OCI-LY7 (cell line): ENCODE data around the gene COPA. TPM values are rescaled to one million over a fixed set of nuclear protein-coding genes. Genes with fewer than 3 reads are reported as not detected.

Source experiments
- BruUV-seq: library from RNA; stranded (reverse); fragments of 400-500 nt; replicated peaks from 2 replicates; lab custom pipeline; 2021; lab: Mats Ljungman, UMichigan
- CTCF ChIA-PET: fragments of 300-600 bp; sonication (Branson Sonifier 250); formaldehyde crosslinking; loops from one replicate; lab custom pipeline; 2022; ENCODE audit warnings: antibody characterized with exemption; ENCODE audit not compliant: unreplicated experiment; lab: Charles Lee
- POLR2A ChIA-PET: fragments of 300-600 bp; sonication (Branson Sonifier 250); formaldehyde crosslinking; loops from one replicate; lab custom pipeline; 2022; ENCODE audit warnings: antibody characterized with exemption; lab: Charles Lee
- DNase-seq: peaks from one replicate; pipeline ENCODE4 v3.0.0-alpha.2; 2015; ENCODE audit warnings: low spot score
- H2AFZ ChIP-seq: fragments of 200-600 bp; sonication (generic), shearing (Covaris generic); 2 replicates; pipeline ENCODE4 v1.6.1; 2014; ENCODE audit warnings: mild to moderate bottlenecking, antibody characterized with exemption, low read length, moderate library complexity
- H3K27ac ChIP-seq: fragments of 200-600 bp; sonication (generic); 2 replicates; pipeline ENCODE4 v1.5.1; 2014; ENCODE audit warnings: mixed run types, low read depth, mild to moderate bottlenecking, moderate library complexity, low read length, inconsistent platforms; ENCODE audit not compliant: poor library complexity, severe bottlenecking
- H3K36me3 ChIP-seq: fragments of 200-600 bp; sonication (generic); 2 replicates; pipeline ENCODE4 v1.6.1; 2014; ENCODE audit warnings: mild to moderate bottlenecking, antibody characterized with exemption, low read length, moderate library complexity, mixed read lengths; ENCODE audit not compliant: insufficient read depth
- H3K4me1 ChIP-seq: fragments of 200-600 bp; sonication (generic); 2 replicates; pipeline ENCODE4 v1.5.1; 2014; ENCODE audit warnings: mild to moderate bottlenecking, low read length; ENCODE audit not compliant: insufficient read depth, poor library complexity, severe bottlenecking
- H3K4me2 ChIP-seq: fragments of 200-600 bp; sonication (generic); 2 replicates; pipeline ENCODE4 v1.6.1; 2014; ENCODE audit warnings: mild to moderate bottlenecking, low read length
- H3K4me3 ChIP-seq: fragments of 200-600 bp; sonication (generic); 2 replicates; pipeline ENCODE4 v1.5.1; 2014; ENCODE audit warnings: mild to moderate bottlenecking, low read depth, low read length; ENCODE audit not compliant: poor library complexity, severe bottlenecking
- H3K79me2 ChIP-seq: fragments of 200-600 bp; sonication (generic); 2 replicates; pipeline ENCODE4 v1.6.1; 2016; ENCODE audit warnings: low read depth, mild to moderate bottlenecking, low read length, moderate library complexity, mixed read lengths; ENCODE audit not compliant: insufficient read depth
- H3K9me2 ChIP-seq: fragments of 200-600 bp; sonication (generic); 2 replicates; pipeline ENCODE4 v1.6.1; 2016; ENCODE audit warnings: mild to moderate bottlenecking, low read length, mixed read lengths; ENCODE audit not compliant: insufficient read depth
- H3K9me3 ChIP-seq: fragments of 200-600 bp; sonication (generic); 2 replicates; pipeline ENCODE4 v1.6.1; 2014; ENCODE audit warnings: mild to moderate bottlenecking, mixed run types, low read length, mixed read lengths
- H4K20me1 ChIP-seq: fragments of 200-600 bp; sonication (generic); 2 replicates; pipeline ENCODE4 v1.6.1; 2014; ENCODE audit warnings: mild to moderate bottlenecking, antibody characterized with exemption, low read length, moderate library complexity, mixed read lengths; ENCODE audit not compliant: insufficient read depth
- EZH2phosphoT487 ChIP-seq: fragments of 200-600 bp; sonication (generic); IDR thresholded peaks from 2 replicates; pipeline ENCODE4 v1.6.1; 2018; ENCODE audit warnings: low read depth, borderline replicate concordance, mild to moderate bottlenecking, mixed run types, antibody characterized with exemption, low read length, moderate library complexity, mixed read lengths
- intact Hi-C: fragments of 100-400 bp; cut with micrococcal nuclease; formaldehyde crosslinking; loops from one replicate; pipeline ENCODE4 v1.10.0; 2022; ENCODE audit not compliant: unreplicated experiment
- total RNA-seq, 2 experiments: library from RNA; depleted of rRNA in 1 of 2; stranded (reverse); fragments of >200 nt in 1 of 2; shearing (Covaris generic) in 1 of 2; gene quantifications; 2 replicates each; pipeline ENCODE4 v1.2.3, GENCODE V29; 2014 to 2022
- TF ChIP-seq, protein P1 (sequence below): fragments of 200-600 bp; sonication (generic); conservative IDR thresholded peaks from 2 replicates; pipeline ENCODE4 v1.5.1; 2014; ENCODE audit warnings: mild to moderate bottlenecking, antibody characterized with exemption, low read length, moderate library complexity, mixed read lengths

COPA gene
- total RNA-seq, 2 experiments from 2014 or later = 74.2 to 138 TPM

DNA sequence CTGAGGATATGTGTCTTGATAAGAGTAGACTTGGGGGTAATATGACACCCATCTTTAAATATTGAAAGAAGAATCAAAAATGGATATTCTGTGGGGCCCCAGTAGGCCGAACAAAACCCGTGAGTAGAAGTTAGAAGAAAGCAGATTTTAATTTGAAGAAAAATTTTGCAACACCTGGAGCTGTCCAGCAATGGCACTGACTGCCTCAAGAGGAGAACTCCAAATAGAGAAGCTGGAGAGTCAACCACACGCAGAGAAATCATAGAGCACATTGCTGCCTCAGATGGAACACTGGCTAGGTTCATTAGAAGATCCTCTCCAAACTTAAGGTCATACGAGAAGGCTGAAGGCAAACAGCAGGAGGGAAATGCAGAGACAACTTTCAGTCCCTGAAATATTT is 30.6 kb upstream of the COPA start:
- no peak overlapping the region for H3K4me2 ChIP-seq
- no peak overlapping the region for H2AFZ ChIP-seq
- no peaks in the 10 kb centered on the region for H3K9me2 ChIP-seq
- intact Hi-C loops = no loop called here
- H3K4me1 ChIP-seq = peaks cover 21% of the 10 kb centered on the region
- H3K79me2 ChIP-seq = no peaks in the 10 kb centered on the region
- no peak overlapping the region for H3K27ac ChIP-seq
- no peak for TF ChIP-seq EZH2phosphoT487
- TF ChIP-seq, protein P1, sequence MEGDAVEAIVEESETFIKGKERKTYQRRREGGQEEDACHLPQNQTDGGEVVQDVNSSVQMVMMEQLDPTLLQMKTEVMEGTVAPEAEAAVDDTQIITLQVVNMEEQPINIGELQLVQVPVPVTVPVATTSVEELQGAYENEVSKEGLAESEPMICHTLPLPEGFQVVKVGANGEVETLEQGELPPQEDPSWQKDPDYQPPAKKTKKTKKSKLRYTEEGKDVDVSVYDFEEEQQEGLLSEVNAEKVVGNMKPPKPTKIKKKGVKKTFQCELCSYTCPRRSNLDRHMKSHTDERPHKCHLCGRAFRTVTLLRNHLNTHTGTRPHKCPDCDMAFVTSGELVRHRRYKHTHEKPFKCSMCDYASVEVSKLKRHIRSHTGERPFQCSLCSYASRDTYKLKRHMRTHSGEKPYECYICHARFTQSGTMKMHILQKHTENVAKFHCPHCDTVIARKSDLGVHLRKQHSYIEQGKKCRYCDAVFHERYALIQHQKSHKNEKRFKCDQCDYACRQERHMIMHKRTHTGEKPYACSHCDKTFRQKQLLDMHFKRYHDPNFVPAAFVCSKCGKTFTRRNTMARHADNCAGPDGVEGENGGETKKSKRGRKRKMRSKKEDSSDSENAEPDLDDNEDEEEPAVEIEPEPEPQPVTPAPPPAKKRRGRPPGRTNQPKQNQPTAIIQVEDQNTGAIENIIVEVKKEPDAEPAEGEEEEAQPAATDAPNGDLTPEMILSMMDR = no peak
- no peak overlapping the region for H3K4me3 ChIP-seq
- no TSS peak for BruUV-seq
- DNase-seq = no peak
- POLR2A ChIA-PET = no interaction called here
- H4K20me1 ChIP-seq = no peaks in the 10 kb centered on the region
- CTCF ChIA-PET = no interaction called here
- no peaks in the 10 kb centered on the region for H3K9me3 ChIP-seq
- H3K36me3 ChIP-seq = no peaks in the 10 kb centered on the region

DNA sequence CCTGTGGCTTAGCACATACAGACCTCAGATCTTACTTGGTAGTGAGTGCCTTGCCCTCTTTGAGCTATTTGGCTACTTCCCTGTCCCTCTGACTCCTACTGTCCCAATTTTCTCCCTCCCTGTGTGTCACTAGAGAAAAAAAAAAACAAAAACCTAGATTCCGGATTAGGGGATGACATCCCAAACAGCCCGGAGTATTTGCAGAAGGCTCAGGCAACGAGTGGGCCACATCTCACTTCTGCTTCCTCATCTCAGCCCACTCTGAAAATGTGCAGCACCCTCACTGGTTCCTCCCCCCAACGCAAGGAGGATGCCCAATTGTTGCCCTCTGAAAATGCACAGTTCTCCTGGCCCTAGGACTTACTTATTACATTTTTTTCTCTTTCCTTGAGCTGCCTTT is 28.7 kb upstream of the COPA start:
- DNase-seq = no peak
- H3K9me2 ChIP-seq = no peaks in the 10 kb centered on the region
- H3K36me3 ChIP-seq = no peaks in the 10 kb centered on the region
- no peaks in the 10 kb centered on the region for H3K9me3 ChIP-seq
- BruUV-seq = no TSS peak
- no peaks in the 10 kb centered on the region for H4K20me1 ChIP-seq
- no peak overlapping the region for H3K4me2 ChIP-seq
- no peak overlapping the region for H2AFZ ChIP-seq
- no peak for TF ChIP-seq EZH2phosphoT487
- TF ChIP-seq, protein P1 = no peak
- ChIA-PET POLR2A (no interaction called here), CTCF (no interaction called here)
- intact Hi-C loops = no loop called here
- H3K27ac ChIP-seq = no peak overlapping the region
- H3K4me1 ChIP-seq = peaks cover 21% of the 10 kb centered on the region
- no peak overlapping the region for H3K4me3 ChIP-seq
- no peaks in the 10 kb centered on the region for H3K79me2 ChIP-seq

DNA sequence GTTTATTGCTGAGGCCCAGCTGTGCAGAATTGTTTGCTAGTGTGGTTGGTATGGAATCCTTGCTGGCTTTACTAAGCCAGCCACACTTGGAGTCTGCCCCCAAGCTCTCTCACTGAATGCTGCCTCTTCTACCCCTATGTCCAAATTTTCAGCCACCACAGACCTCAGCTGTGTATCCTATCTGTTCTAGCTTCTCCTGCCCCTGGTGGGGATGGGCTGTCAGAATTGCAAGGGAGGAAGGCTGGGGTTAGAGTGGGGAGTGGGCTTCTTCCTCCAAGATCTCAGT is 28.2 kb upstream of the COPA start:
- Histone ChIP-seq H2AFZ (no peak overlapping the region), H4K20me1 (no peaks in the 10 kb centered on the region), H3K4me2 (no peak overlapping the region), H3K4me1 (peaks cover 17% of the 10 kb centered on the region), H3K4me3 (no peak overlapping the region), H3K79me2 (no peaks in the 10 kb centered on the region), H3K27ac (no peak overlapping the region), H3K9me3 (no peaks in the 10 kb centered on the region), H3K36me3 (no peaks in the 10 kb centered on the region), H3K9me2 (no peaks in the 10 kb centered on the region)
- no TSS peak for BruUV-seq
- intact Hi-C loops = no loop called here
- POLR2A ChIA-PET = no interaction called here
- no peak for DNase-seq
- TF ChIP-seq EZH2phosphoT487 = no peak
- TF ChIP-seq, protein P1 = no peak
- CTCF ChIA-PET = no interaction called here
